HCT116 (cell line): ENCODE results near the gene DGKG. TPM values are rescaled to one million over a fixed set of nuclear protein-coding genes. Genes with fewer than 3 reads are reported as not detected.

ENCODE experiments used
- ATAC-seq: fragments of 200-7000 bp; cut with Tn5 transposase; 2 replicates; pipeline ENCODE4 v1.9.1; 2020; ENCODE audit warnings: mild to moderate bottlenecking, moderate library complexity
- BruUV-seq: library from RNA; stranded (reverse); fragments of 400-500 nt; replicated peaks from 2 replicates; lab custom pipeline; 2021; lab: Mats Ljungman, UMichigan
- CTCF ChIA-PET: fragments of 300-600 bp; sonication (Branson Sonifier 250); formaldehyde crosslinking; loops from one replicate; lab custom pipeline; 2021; ENCODE audit warnings: antibody characterized with exemption; lab: Charles Lee
- POLR2A ChIA-PET: fragments of 300-600, 350-600 bp; sonication (Branson Sonifier 250); formaldehyde crosslinking; loops from one replicate; lab custom pipeline; 2021; ENCODE audit warnings: antibody characterized with exemption; lab: Charles Lee
- RAD21 ChIA-PET, 2 experiments: fragments of 300-600 bp; sonication (Branson Sonifier 250); formaldehyde crosslinking; loops; one replicate each; lab custom pipeline; 2023; ENCODE audit warnings: low total read pairs in 2 of 2; ENCODE audit not compliant: uncharacterized antibody in 2 of 2, unreplicated experiment in 2 of 2, low non-redundant PET in 1 of 2; lab: Charles Lee
- DNase-seq: peaks from one replicate; pipeline ENCODE4 v3.0.0-alpha.2; 2010; ENCODE audit warnings: low read depth, low spot score
- H2AFZ ChIP-seq: fragments of 200-600 bp; shearing (Covaris generic), sonication (generic); 2 replicates; pipeline ENCODE4 v1.6.1; 2017; ENCODE audit warnings: low read depth, mixed run types, mixed read lengths, antibody characterized with exemption, low read length; ENCODE audit not compliant: poor library complexity, severe bottlenecking
- H3K27ac ChIP-seq: 2 replicates; pipeline ENCODE4 v1.5.1; 2012; ENCODE audit warnings: low read depth, low read length
- H3K27me3 ChIP-seq: fragments of 200-600 bp; sonication (generic); 2 replicates; pipeline ENCODE4 v1.6.1; 2016; ENCODE audit warnings: mixed run types, low read length, mixed read lengths; ENCODE audit not compliant: insufficient read depth
- H3K36me3 ChIP-seq, 2 experiments: fragments of 200-500 bp in 1 of 2; fragments of 200-600 bp in 1 of 2; sonication (Bioruptor generic) in 1 of 2; sonication (generic) in 1 of 2; 2 replicates each; pipeline versions ENCODE4 v1.5.1 to v1.6.1; 2014 to 2016; ENCODE audit warnings: low read length in 2 of 2, inconsistent platforms in 1 of 2, mixed read lengths in 1 of 2, mixed run types in 1 of 2; ENCODE audit not compliant: insufficient read depth in 2 of 2, control insufficient read depth in 1 of 2
- H3K4me1 ChIP-seq, 2 experiments: fragments of 200-600 bp in 1 of 2; sonication (generic) in 1 of 2; 2 replicates each; pipeline versions ENCODE4 v1.5.1 to v1.6.1; 2012 to 2017; ENCODE audit warnings: low read length in 2 of 2, inconsistent platforms in 1 of 2, mild to moderate bottlenecking in 1 of 2, mixed read lengths in 1 of 2, mixed run types in 1 of 2, moderate library complexity in 1 of 2; ENCODE audit not compliant: insufficient read depth in 2 of 2, control insufficient read depth in 1 of 2
- H3K4me2 ChIP-seq: fragments of 200-600 bp; sonication (generic); 2 replicates; pipeline ENCODE4 v1.6.1; 2017; ENCODE audit warnings: mixed run types, low read length, mixed read lengths
- H3K4me3 ChIP-seq, 2 experiments: fragments of 200-600 bp in 1 of 2; sonication (generic) in 1 of 2; replicated peaks in 1 of 2; 2 replicates each; pipeline ENCODE4 v1.5.1; 2011 to 2016; ENCODE audit warnings: low read length in 2 of 2, control low read depth in 1 of 2, low read depth in 1 of 2, mild to moderate bottlenecking in 1 of 2, mixed read lengths in 1 of 2, mixed run types in 1 of 2
- H3K79me2 ChIP-seq: fragments of 200-600 bp; sonication (generic); 2 replicates; pipeline ENCODE4 v1.6.1; 2017; ENCODE audit warnings: mild to moderate bottlenecking, mixed run types, low read length, moderate library complexity, mixed read lengths; ENCODE audit not compliant: insufficient read depth
- H3K9ac ChIP-seq: fragments of 200-600 bp; sonication (generic); 2 replicates; pipeline ENCODE4 v1.6.1; 2016; ENCODE audit warnings: low read length, mixed read lengths
- H3K9me2 ChIP-seq: fragments of 200-600 bp; sonication (generic), shearing (Covaris generic); 2 replicates; pipeline ENCODE4 v1.6.1; 2017; ENCODE audit warnings: mixed run types, mild to moderate bottlenecking, moderate library complexity; ENCODE audit not compliant: insufficient read depth
- H3K9me3 ChIP-seq, 2 experiments: fragments of 200-500 bp in 1 of 2; fragments of 200-600 bp in 1 of 2; sonication (Bioruptor generic) in 1 of 2; sonication (generic) in 1 of 2; 2 replicates each; pipeline ENCODE4 v1.6.1; 2014 to 2017; ENCODE audit warnings: low read length in 2 of 2, mixed read lengths in 2 of 2, inconsistent platforms in 1 of 2, low read depth in 1 of 2, mild to moderate bottlenecking in 1 of 2, mixed run types in 1 of 2, moderate library complexity in 1 of 2; ENCODE audit not compliant: control insufficient read depth in 1 of 2, insufficient read depth in 1 of 2
- H4K20me1 ChIP-seq: fragments of 200-600 bp; sonication (generic), shearing (Covaris generic); 2 replicates; pipeline ENCODE4 v1.6.1; 2017; ENCODE audit warnings: mixed run types, mild to moderate bottlenecking, moderate library complexity; ENCODE audit not compliant: insufficient read depth
- CBX3 ChIP-seq: IDR thresholded peaks from 2 replicates; pipeline ENCODE4 v1.6.1; 2012; ENCODE audit warnings: low read depth
- CEBPB ChIP-seq: IDR thresholded peaks from 2 replicates; pipeline ENCODE4 v1.6.1; 2012; ENCODE audit warnings: low read depth
- EGR1 ChIP-seq: IDR thresholded peaks from 2 replicates; pipeline ENCODE4 v1.6.1; 2012; ENCODE audit warnings: low read depth
- EZH2 ChIP-seq: fragments of 200-600 bp; sonication (generic); IDR thresholded peaks from 2 replicates; pipeline ENCODE4 v1.6.1; 2017; ENCODE audit warnings: antibody characterized with exemption, mixed run types
- EZH2phosphoT487 ChIP-seq: fragments of 200-600 bp; IDR thresholded peaks from 2 replicates; pipeline ENCODE4 v1.6.1; 2018; ENCODE audit warnings: antibody characterized with exemption, borderline replicate concordance
- FOSL1 ChIP-seq: IDR thresholded peaks from 2 replicates; pipeline ENCODE4 v1.6.1; 2012; ENCODE audit warnings: low read depth
- RAD21 ChIP-seq: IDR thresholded peaks from 2 replicates; pipeline ENCODE4 v1.6.1; 2012; ENCODE audit warnings: low read depth, mild to moderate bottlenecking
- SP1 ChIP-seq: IDR thresholded peaks from 2 replicates; pipeline ENCODE4 v1.6.1; 2012; ENCODE audit warnings: low read depth
- SRF ChIP-seq: IDR thresholded peaks from 2 replicates; pipeline ENCODE4 v1.6.1; 2012; ENCODE audit warnings: low read depth
- TCF7L2 ChIP-seq: IDR thresholded peaks from 2 replicates; pipeline ENCODE4 v1.7.0; 2011; ENCODE audit warnings: borderline replicate concordance, inconsistent platforms; ENCODE audit not compliant: insufficient read depth, insufficient read length; ENCODE audit errors: extremely low read depth
- YY1 ChIP-seq: IDR thresholded peaks from 2 replicates; pipeline ENCODE4 v1.6.1; 2011; ENCODE audit warnings: low read length, low read depth, moderate library complexity, mild to moderate bottlenecking; ENCODE audit not compliant: insufficient replicate concordance; ENCODE audit errors: extremely low read depth
- ZFX ChIP-seq: fragments of 450-650 bp; IDR thresholded peaks from 2 replicates; pipeline ENCODE4 v1.6.1; 2017
- ZNF274 ChIP-seq: fragments of 200-500 bp; sonication (Bioruptor generic); IDR thresholded peaks from 2 replicates; pipeline ENCODE4 v1.6.1; 2014; ENCODE audit warnings: mild to moderate bottlenecking, low read depth, low read length, inconsistent platforms
- intact Hi-C: fragments of 100-400 bp; cut with micrococcal nuclease; formaldehyde crosslinking; loops from 2 replicates; pipeline ENCODE4 v1.10.0; 2022
- total RNA-seq: library from RNA; stranded (reverse); gene quantifications from one replicate; pipeline ENCODE4 v1.2.1, GENCODE V29; 2021; ENCODE audit not compliant: unreplicated experiment
- TF ChIP-seq, protein P1 (sequence below): IDR thresholded peaks from 2 replicates; pipeline ENCODE4 v1.6.1; 2012; ENCODE audit warnings: low read depth
- TF ChIP-seq, protein P2 (sequence below): IDR thresholded peaks from 2 replicates; pipeline ENCODE4 v1.6.1; 2012
- TF ChIP-seq, protein P3 (sequence below): IDR thresholded peaks from 2 replicates; pipeline ENCODE4 v1.6.1; 2011; ENCODE audit warnings: mild to moderate bottlenecking, low read length, moderate library complexity; ENCODE audit not compliant: insufficient replicate concordance; ENCODE audit errors: extremely low read depth
- TF ChIP-seq, protein P4 (sequence below): IDR thresholded peaks from 2 replicates; pipeline ENCODE4 v1.6.1; 2012

The DGKG gene
- total RNA-seq, 1 experiment from 2014 or later: 4.8 TPM

GRCh38 chr3:186192823-186193222 is 169.2 kb downstream of the DGKG start:
- Histone ChIP-seq H3K27me3 (no peaks in the 10 kb centered on the region), H3K4me3 (no peak overlapping the region), H3K4me2 (no peak overlapping the region), H4K20me1 (no peaks in the 10 kb centered on the region), H3K9ac (no peak overlapping the region), H3K27ac (no peak overlapping the region), H3K4me1 (no peaks in the 10 kb centered on the region), H3K79me2 (no peaks in the 10 kb centered on the region), H3K9me3 (no peaks in the 10 kb centered on the region), H2AFZ (no peak overlapping the region), H3K36me3 (no peaks in the 10 kb centered on the region), H3K9me2 (no peaks in the 10 kb centered on the region)
- ChIA-PET CTCF (no interaction called here), POLR2A (no interaction called here), RAD21 (no interaction called here)
- intact Hi-C loops: no loop called here
- DNase-seq (no peak), ATAC-seq (no peak)
- no TSS peak for BruUV-seq
- TF ChIP-seq RAD21: no peak
- no peak for TF ChIP-seq EZH2
- TF ChIP-seq EGR1: no peak
- TF ChIP-seq SP1: no peak
- no peak for TF ChIP-seq CEBPB
- TF ChIP-seq EZH2phosphoT487: no peak
- TF ChIP-seq, protein P1, sequence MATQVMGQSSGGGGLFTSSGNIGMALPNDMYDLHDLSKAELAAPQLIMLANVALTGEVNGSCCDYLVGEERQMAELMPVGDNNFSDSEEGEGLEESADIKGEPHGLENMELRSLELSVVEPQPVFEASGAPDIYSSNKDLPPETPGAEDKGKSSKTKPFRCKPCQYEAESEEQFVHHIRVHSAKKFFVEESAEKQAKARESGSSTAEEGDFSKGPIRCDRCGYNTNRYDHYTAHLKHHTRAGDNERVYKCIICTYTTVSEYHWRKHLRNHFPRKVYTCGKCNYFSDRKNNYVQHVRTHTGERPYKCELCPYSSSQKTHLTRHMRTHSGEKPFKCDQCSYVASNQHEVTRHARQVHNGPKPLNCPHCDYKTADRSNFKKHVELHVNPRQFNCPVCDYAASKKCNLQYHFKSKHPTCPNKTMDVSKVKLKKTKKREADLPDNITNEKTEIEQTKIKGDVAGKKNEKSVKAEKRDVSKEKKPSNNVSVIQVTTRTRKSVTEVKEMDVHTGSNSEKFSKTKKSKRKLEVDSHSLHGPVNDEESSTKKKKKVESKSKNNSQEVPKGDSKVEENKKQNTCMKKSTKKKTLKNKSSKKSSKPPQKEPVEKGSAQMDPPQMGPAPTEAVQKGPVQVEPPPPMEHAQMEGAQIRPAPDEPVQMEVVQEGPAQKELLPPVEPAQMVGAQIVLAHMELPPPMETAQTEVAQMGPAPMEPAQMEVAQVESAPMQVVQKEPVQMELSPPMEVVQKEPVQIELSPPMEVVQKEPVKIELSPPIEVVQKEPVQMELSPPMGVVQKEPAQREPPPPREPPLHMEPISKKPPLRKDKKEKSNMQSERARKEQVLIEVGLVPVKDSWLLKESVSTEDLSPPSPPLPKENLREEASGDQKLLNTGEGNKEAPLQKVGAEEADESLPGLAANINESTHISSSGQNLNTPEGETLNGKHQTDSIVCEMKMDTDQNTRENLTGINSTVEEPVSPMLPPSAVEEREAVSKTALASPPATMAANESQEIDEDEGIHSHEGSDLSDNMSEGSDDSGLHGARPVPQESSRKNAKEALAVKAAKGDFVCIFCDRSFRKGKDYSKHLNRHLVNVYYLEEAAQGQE: no peak
- TF ChIP-seq YY1: no peak
- no peak for TF ChIP-seq FOSL1
- no peak for TF ChIP-seq TCF7L2
- TF ChIP-seq, protein P2, sequence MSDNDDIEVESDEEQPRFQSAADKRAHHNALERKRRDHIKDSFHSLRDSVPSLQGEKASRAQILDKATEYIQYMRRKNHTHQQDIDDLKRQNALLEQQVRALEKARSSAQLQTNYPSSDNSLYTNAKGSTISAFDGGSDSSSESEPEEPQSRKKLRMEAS: no peak
- TF ChIP-seq CBX3: no peak
- TF ChIP-seq, protein P3, sequence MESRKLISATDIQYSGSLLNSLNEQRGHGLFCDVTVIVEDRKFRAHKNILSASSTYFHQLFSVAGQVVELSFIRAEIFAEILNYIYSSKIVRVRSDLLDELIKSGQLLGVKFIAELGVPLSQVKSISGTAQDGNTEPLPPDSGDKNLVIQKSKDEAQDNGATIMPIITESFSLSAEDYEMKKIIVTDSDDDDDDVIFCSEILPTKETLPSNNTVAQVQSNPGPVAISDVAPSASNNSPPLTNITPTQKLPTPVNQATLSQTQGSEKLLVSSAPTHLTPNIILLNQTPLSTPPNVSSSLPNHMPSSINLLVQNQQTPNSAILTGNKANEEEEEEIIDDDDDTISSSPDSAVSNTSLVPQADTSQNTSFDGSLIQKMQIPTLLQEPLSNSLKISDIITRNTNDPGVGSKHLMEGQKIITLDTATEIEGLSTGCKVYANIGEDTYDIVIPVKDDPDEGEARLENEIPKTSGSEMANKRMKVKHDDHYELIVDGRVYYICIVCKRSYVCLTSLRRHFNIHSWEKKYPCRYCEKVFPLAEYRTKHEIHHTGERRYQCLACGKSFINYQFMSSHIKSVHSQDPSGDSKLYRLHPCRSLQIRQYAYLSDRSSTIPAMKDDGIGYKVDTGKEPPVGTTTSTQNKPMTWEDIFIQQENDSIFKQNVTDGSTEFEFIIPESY: no peak
- TF ChIP-seq ZFX: no peak
- TF ChIP-seq ZNF274: no peak
- TF ChIP-seq, protein P4, sequence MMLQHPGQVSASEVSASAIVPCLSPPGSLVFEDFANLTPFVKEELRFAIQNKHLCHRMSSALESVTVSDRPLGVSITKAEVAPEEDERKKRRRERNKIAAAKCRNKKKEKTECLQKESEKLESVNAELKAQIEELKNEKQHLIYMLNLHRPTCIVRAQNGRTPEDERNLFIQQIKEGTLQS: no peak
- no peak for TF ChIP-seq SRF
